ENCODE data around the gene TMTC2.
A peak's percentile ranks its signal among the peaks of the same experiment; 100 is the strongest.

TMTC2 gene

DNA sequence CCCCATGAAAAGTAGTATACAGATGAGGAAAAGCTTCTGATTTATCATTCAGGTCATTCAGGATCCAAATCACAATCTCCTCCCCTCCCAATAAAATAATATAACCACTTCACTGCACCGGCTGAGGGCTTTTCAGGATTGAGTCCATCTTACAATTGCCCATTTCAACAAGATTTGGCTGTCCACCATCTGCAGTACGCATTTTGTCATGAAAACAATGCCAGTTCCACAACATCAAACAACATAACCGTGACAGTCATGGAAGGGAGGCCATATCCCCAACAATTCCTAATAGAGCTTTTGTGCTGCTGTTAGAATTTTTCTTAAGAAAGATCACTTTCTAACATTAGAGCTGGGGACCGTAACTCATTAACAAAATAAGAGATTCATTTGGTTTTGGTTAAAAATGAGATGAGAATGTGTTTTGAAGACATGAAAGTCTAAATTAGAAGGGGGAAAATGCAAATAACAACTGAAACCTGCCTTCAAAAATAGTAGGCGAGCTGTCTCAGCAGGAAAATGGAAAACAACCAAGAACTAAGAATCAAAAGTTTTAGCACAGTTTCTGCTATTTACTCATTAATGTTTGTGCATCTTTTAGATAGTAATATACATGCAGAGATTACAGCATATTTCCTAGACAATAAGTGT, 38.3 kb upstream of the TMTC2 start:
- Histone ChIP-seq H3K36me3 (ENCODE audit: low read depth) (no peaks in the 10 kb centered on the region), H3K27me3 (ENCODE audit: insufficient read depth, poor library complexity, severe bottlenecking) (no peaks in the 10 kb centered on the region), H3K4me1 (ENCODE audit: insufficient read depth, poor library complexity, severe bottlenecking) (peaks cover 32% of the 10 kb centered on the region), H3K9me3 (ENCODE audit: severe bottlenecking) (no peaks in the 10 kb centered on the region), H3K27ac (ENCODE audit: poor library complexity, severe bottlenecking) (no peak overlapping the region), H3K4me3 (ENCODE audit: severe bottlenecking) (no peak overlapping the region)
- ATAC-seq (ENCODE audit: low read depth): no peak
- TF ChIP-seq, protein P1, sequence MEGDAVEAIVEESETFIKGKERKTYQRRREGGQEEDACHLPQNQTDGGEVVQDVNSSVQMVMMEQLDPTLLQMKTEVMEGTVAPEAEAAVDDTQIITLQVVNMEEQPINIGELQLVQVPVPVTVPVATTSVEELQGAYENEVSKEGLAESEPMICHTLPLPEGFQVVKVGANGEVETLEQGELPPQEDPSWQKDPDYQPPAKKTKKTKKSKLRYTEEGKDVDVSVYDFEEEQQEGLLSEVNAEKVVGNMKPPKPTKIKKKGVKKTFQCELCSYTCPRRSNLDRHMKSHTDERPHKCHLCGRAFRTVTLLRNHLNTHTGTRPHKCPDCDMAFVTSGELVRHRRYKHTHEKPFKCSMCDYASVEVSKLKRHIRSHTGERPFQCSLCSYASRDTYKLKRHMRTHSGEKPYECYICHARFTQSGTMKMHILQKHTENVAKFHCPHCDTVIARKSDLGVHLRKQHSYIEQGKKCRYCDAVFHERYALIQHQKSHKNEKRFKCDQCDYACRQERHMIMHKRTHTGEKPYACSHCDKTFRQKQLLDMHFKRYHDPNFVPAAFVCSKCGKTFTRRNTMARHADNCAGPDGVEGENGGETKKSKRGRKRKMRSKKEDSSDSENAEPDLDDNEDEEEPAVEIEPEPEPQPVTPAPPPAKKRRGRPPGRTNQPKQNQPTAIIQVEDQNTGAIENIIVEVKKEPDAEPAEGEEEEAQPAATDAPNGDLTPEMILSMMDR (IDR thresholded peaks at IDR 0.05; ENCODE audit: poor library complexity, severe bottlenecking): no peak
- DNase-seq (ENCODE audit: low spot score): no peak

DNA sequence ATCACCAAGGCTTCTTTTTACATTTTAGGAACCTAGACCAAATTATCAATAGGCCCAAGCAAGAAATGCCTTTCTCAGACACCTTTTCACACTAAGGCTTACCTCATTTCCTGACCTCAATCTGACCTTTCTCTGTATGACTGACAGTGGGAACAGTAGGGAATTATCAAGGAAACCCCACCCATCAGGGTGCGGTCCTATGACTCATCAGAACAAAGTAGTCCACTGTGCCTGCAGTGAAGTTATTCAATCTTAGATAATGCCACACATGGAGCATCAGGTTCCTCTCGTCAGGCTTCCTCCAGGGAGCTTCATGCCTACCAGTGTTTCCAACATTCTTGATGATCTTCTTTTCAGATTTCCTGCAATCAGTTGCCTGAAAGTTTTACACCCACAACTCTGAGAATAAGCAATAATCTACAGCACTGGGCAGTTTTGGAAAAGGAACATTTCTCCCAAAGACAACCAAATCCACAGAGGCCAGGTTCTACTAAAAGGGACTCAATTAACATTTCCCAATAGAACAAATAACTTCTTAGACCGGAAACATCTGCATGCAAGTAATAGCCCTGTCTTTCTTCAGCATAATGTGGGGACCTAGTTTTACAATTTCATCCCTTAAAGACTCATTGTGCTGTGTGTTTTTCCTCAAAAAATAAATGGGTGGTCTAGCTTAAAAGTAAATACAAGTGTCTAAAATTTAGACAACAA, 35.9 kb upstream of the TMTC2 start:
- Histone ChIP-seq H3K9me3 (ENCODE audit: severe bottlenecking) (no peaks in the 10 kb centered on the region), H3K27me3 (ENCODE audit: insufficient read depth, poor library complexity, severe bottlenecking) (no peaks in the 10 kb centered on the region), H3K36me3 (ENCODE audit: low read depth) (no peaks in the 10 kb centered on the region), H3K4me3 (ENCODE audit: severe bottlenecking) (no peak overlapping the region), H3K27ac (ENCODE audit: poor library complexity, severe bottlenecking) (peak overlapping the region; percentile 85), H3K4me1 (ENCODE audit: insufficient read depth, poor library complexity, severe bottlenecking) (peaks cover 24% of the 10 kb centered on the region)
- ATAC-seq (ENCODE audit: low read depth) (peak; percentile 88), DNase-seq (ENCODE audit: low spot score) (peak; percentile 79)
- TF ChIP-seq, protein P1 (IDR thresholded peaks at IDR 0.05; ENCODE audit: poor library complexity, severe bottlenecking): no peak

DNA sequence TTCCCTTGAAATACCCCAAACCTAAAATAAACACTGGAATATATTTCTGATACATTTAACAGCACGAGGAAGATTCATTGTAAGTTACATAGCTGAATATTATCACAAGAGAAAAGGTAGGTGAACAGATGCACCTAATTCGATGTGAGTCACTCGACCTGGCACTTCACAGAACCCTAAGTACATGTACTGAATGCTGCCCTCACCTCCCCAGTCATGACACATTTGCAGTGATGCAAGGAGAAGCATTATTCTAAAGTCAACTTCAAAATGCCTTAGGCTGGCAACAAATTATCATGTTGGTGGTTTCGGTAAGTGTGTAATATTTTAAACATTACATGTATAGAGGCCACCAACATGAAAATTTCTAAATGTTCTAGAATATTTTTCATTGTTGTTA, 35.2 kb upstream of the TMTC2 start:
- ATAC-seq (ENCODE audit: low read depth) (peak; percentile 94), DNase-seq (ENCODE audit: low spot score) (peak; percentile 89)
- H3K27me3 ChIP-seq (ENCODE audit: insufficient read depth, poor library complexity, severe bottlenecking): no peaks in the 10 kb centered on the region
- TF ChIP-seq, protein P1 (IDR thresholded peaks at IDR 0.05; ENCODE audit: poor library complexity, severe bottlenecking): no peak
- no peaks in the 10 kb centered on the region for H3K36me3 ChIP-seq (ENCODE audit: low read depth)
- peaks cover 24% of the 10 kb centered on the region for H3K4me1 ChIP-seq (ENCODE audit: insufficient read depth, poor library complexity, severe bottlenecking)
- no peak overlapping the region for H3K4me3 ChIP-seq (ENCODE audit: severe bottlenecking)
- no peaks in the 10 kb centered on the region for H3K9me3 ChIP-seq (ENCODE audit: severe bottlenecking)
- H3K27ac ChIP-seq (ENCODE audit: poor library complexity, severe bottlenecking): peak overlapping the region; percentile 85

DNA sequence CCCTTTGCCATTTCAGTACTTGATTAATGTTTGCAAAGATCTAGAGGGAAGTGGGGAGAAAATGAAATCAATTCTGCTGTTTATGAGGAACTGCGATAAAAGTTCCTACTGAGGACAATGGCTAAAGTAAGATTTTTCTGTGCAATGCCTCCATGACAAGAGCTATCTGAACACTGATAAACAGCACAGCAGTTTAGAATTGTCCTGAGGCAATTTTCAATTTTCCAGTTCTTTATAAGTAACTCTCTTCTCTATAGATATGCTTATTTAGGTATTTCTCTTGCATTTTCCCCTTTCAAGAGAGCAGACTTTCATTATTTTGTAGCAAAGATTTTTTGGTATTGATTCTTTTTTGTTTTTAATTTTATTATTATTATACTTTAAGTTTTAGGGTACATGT, 34.6 kb upstream of the TMTC2 start:
- TF ChIP-seq, protein P1 (IDR thresholded peaks at IDR 0.05; ENCODE audit: poor library complexity, severe bottlenecking): no peak
- no peak for DNase-seq (ENCODE audit: low spot score)

DNA sequence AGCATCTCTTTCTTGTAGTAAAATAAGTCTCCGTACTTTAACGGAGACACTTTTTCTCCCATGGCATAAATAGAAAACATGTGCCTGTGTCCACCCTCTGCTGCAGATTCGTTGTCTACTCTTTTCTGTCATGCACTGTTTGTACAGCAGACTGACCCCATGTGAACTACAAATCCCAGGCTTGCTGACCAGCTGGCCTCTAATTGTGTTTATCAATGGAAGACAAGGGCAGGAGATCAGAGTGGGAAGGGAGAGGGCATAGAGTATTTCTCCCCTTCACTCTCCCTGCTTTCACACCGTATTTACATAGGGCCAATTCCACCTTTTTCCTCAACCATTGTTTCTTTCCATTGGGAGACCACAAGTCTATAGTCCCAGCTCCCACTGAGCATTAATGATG, 31.0 kb upstream of the TMTC2 start:
- ATAC-seq (ENCODE audit: low read depth): no peak
- no peaks in the 10 kb centered on the region for H3K27me3 ChIP-seq (ENCODE audit: insufficient read depth, poor library complexity, severe bottlenecking)
- no peaks in the 10 kb centered on the region for H3K9me3 ChIP-seq (ENCODE audit: severe bottlenecking)
- no peak overlapping the region for H3K27ac ChIP-seq (ENCODE audit: poor library complexity, severe bottlenecking)
- TF ChIP-seq, protein P1 (IDR thresholded peaks at IDR 0.05; ENCODE audit: poor library complexity, severe bottlenecking): no peak
- H3K36me3 ChIP-seq (ENCODE audit: low read depth): no peaks in the 10 kb centered on the region
- no peak for DNase-seq (ENCODE audit: low spot score)
- peaks cover 22% of the 10 kb centered on the region for H3K4me1 ChIP-seq (ENCODE audit: insufficient read depth, poor library complexity, severe bottlenecking)
- no peak overlapping the region for H3K4me3 ChIP-seq (ENCODE audit: severe bottlenecking)

More for the DNA sequence above, 34.6 kb upstream of the TMTC2 start:
- Histone ChIP-seq H3K27ac (ENCODE audit: poor library complexity, severe bottlenecking) (peak overlapping the region; percentile 85), H3K36me3 (ENCODE audit: low read depth) (no peaks in the 10 kb centered on the region), H3K4me1 (ENCODE audit: insufficient read depth, poor library complexity, severe bottlenecking) (peaks cover 24% of the 10 kb centered on the region), H3K4me3 (ENCODE audit: severe bottlenecking) (no peak overlapping the region), H3K9me3 (ENCODE audit: severe bottlenecking) (no peaks in the 10 kb centered on the region), H3K27me3 (ENCODE audit: insufficient read depth, poor library complexity, severe bottlenecking) (no peaks in the 10 kb centered on the region)
- ATAC-seq (ENCODE audit: low read depth): no peak
